A673 (cell line): ENCODE measurements around the gene ATP8A1.

ENCODE experiments used
- CTCF ChIP-seq: fragments of 300-800, 200-600 bp; sonication (generic); conservative IDR thresholded peaks from 2 replicates; pipeline ENCODE4 v1.5.1; 2017; ENCODE audit warnings: low read depth, mild to moderate bottlenecking, antibody characterized with exemption, low read length, moderate library complexity, mixed read lengths
- EZH2 ChIP-seq: fragments of 200-600 bp; sonication (generic); IDR thresholded peaks from 2 replicates; pipeline ENCODE4 v1.6.1; 2017; ENCODE audit warnings: borderline replicate concordance, low read depth, mild to moderate bottlenecking, mixed read lengths, antibody characterized with exemption, low read length; ENCODE audit not compliant: poor library complexity, severe bottlenecking

GRCh38 chr4:42654631-42655268, 2.2 kb downstream of the ATP8A1 start:
- no peak for TF ChIP-seq CTCF
- no peak for TF ChIP-seq EZH2
